Measurements from ENCODE around the gene GCGR.

- no peak for TF ChIP-seq CTCF (IDR thresholded peaks at IDR 0.05)
- TF ChIP-seq POLR2A (IDR thresholded peaks at IDR 0.05): no peak
Observed at GRCh38 chr17:81804559-81805399, 829 bp downstream of the GCGR start.
